SK-N-SH (cell line): ENCODE data around the gene CDK6. TPM values are rescaled to one million over a fixed set of nuclear protein-coding genes. Genes with fewer than 3 reads are reported as not detected.
A peak's percentile ranks its signal among the peaks of the same experiment; 100 is the strongest.

Source experiments
- CTCF ChIA-PET: fragments of 300-600, 350-600 bp; formaldehyde crosslinking; extraction: SDS; loops from one replicate; lab custom pipeline; 2021; lab: Yijun Ruan, JAX
- POLR2A ChIA-PET: fragments of 350-600 bp; sonication (Branson Sonifier 250); formaldehyde crosslinking; extraction: SDS; loops from one replicate; lab custom pipeline; 2020; ENCODE audit warnings: antibody characterized with exemption, inconsistent platforms; lab: Yijun Ruan, JAX
- DNase-seq: peaks from one replicate; pipeline ENCODE4 v3.0.0; 2012
- H2AFZ ChIP-seq: fragments of 200-600 bp; sonication (generic); 2 replicates; pipeline ENCODE4 v1.8.1; 2016; ENCODE audit warnings: antibody characterized with exemption, mild to moderate bottlenecking, low read depth
- H3F3A ChIP-seq: fragments of 200-600 bp; sonication (generic); replicated peaks from 2 replicates; pipeline ENCODE3; 2016; ENCODE audit warnings: antibody characterized with exemption, mild to moderate bottlenecking; ENCODE audit not compliant: insufficient read depth
- H3K27ac ChIP-seq, 2 experiments: fragments of 200-500 bp in 1 of 2; fragments of 200-600 bp in 1 of 2; sonication (Bioruptor generic) in 1 of 2; sonication (generic), shearing (Covaris generic) in 1 of 2; 2 replicates each; pipeline versions ENCODE4 v1.5.1 to v1.6.1; 2014 to 2016; ENCODE audit warnings: low read depth in 2 of 2, inconsistent platforms in 1 of 2, low read length in 1 of 2, mild to moderate bottlenecking in 1 of 2, mixed read lengths in 1 of 2
- H3K27me3 ChIP-seq: fragments of 200-600 bp; sonication (generic), shearing (Covaris generic); 2 replicates; pipeline ENCODE4 v1.6.1; 2016; ENCODE audit warnings: mixed run types; ENCODE audit not compliant: insufficient read depth
- H3K36me3 ChIP-seq, 2 experiments: fragments of 200-500 bp in 1 of 2; fragments of 200-600 bp in 1 of 2; sonication (Bioruptor generic) in 1 of 2; sonication (generic) in 1 of 2; replicated peaks in 1 of 2; 2 replicates each; pipeline versions ENCODE3 to v1.5.1; 2014 to 2016; ENCODE audit warnings: low read length in 1 of 2, mild to moderate bottlenecking in 1 of 2; ENCODE audit not compliant: insufficient read depth in 2 of 2, control insufficient read depth in 1 of 2
- H3K4me1 ChIP-seq, 2 experiments: fragments of 200-500 bp in 1 of 2; fragments of 200-600 bp in 1 of 2; sonication (Bioruptor generic) in 1 of 2; sonication (generic), shearing (Covaris generic) in 1 of 2; 2 replicates each; pipeline versions ENCODE4 v1.5.1 to v1.6.1; 2014 to 2016; ENCODE audit warnings: low read depth in 1 of 2, low read length in 1 of 2, mixed run types in 1 of 2; ENCODE audit not compliant: insufficient read depth in 2 of 2, control insufficient read depth in 1 of 2
- H3K4me2 ChIP-seq: fragments of 200-600 bp; sonication (generic), shearing (Covaris generic); 2 replicates; pipeline ENCODE4 v1.6.1; 2017; ENCODE audit warnings: mixed run types
- H3K4me3 ChIP-seq, 2 experiments: fragments of 200-500 bp in 1 of 2; fragments of 200-600 bp in 1 of 2; sonication (Bioruptor generic) in 1 of 2; sonication (generic), shearing (Covaris generic) in 1 of 2; 2 replicates each; pipeline versions ENCODE4 v1.5.1 to v1.8.1; 2014 to 2016; ENCODE audit warnings: low read depth in 2 of 2, inconsistent platforms in 1 of 2, low read length in 1 of 2, mild to moderate bottlenecking in 1 of 2, mixed read lengths in 1 of 2, moderate library complexity in 1 of 2
- H3K79me2 ChIP-seq: fragments of 200-600 bp; sonication (generic); 2 replicates; pipeline ENCODE4 v1.8.1; 2017; ENCODE audit warnings: mild to moderate bottlenecking; ENCODE audit not compliant: insufficient read depth
- H3K9ac ChIP-seq: fragments of 200-600 bp; sonication (generic); 2 replicates; pipeline ENCODE4 v1.6.1; 2017; ENCODE audit warnings: mixed run types
- H3K9me2 ChIP-seq: fragments of 200-600 bp; sonication (generic); 2 replicates; pipeline ENCODE4 v1.6.1; 2017; ENCODE audit warnings: mixed run types
- H3K9me3 ChIP-seq: fragments of 200-600 bp; sonication (generic); 2 replicates; pipeline ENCODE4 v1.6.1; 2017; ENCODE audit warnings: mixed run types, mild to moderate bottlenecking, moderate library complexity
- H4K20me1 ChIP-seq: fragments of 200-600 bp; sonication (generic); 2 replicates; pipeline ENCODE4 v1.6.1; 2017; ENCODE audit warnings: mild to moderate bottlenecking, mixed run types; ENCODE audit not compliant: insufficient read depth
- EP300 ChIP-seq, 2 experiments: IDR thresholded peaks; 2 replicates each; pipeline versions ENCODE4 v1.4.0 to v1.6.1; 2012; ENCODE audit warnings: borderline replicate concordance in 1 of 2, low read depth in 1 of 2, low read length in 1 of 2
- FOXM1 ChIP-seq: IDR thresholded peaks from 2 replicates; pipeline ENCODE4 v1.4.0; 2012; ENCODE audit warnings: low read depth, mild to moderate bottlenecking
- GABPA ChIP-seq: IDR thresholded peaks from 2 replicates; pipeline ENCODE4 v1.4.0; 2012; ENCODE audit warnings: low read depth, mild to moderate bottlenecking
- JUND ChIP-seq: IDR thresholded peaks from 2 replicates; pipeline ENCODE4 v1.4.0; 2012
- MEF2A ChIP-seq: IDR thresholded peaks from 2 replicates; pipeline ENCODE4 v1.4.0; 2012; ENCODE audit warnings: low read depth, borderline replicate concordance
- MXI1 ChIP-seq: IDR thresholded peaks from 2 replicates; pipeline ENCODE4 v1.6.1; 2012; ENCODE audit warnings: mild to moderate bottlenecking, low read depth, low read length, improper control_type of control experiment
- NFIC ChIP-seq: IDR thresholded peaks from 2 replicates; pipeline ENCODE4 v1.4.0; 2012; ENCODE audit warnings: borderline replicate concordance
- NRF1 ChIP-seq: IDR thresholded peaks from 2 replicates; pipeline ENCODE4 v1.6.1; 2012; ENCODE audit warnings: low read depth, mild to moderate bottlenecking, low read length
- POLR2AphosphoS5 ChIP-seq: IDR thresholded peaks from 2 replicates; pipeline ENCODE4 v1.6.1; 2012; ENCODE audit warnings: low read depth, low read length
- RAD21 ChIP-seq: IDR thresholded peaks from 2 replicates; pipeline ENCODE4 v1.6.1; 2012; ENCODE audit warnings: mild to moderate bottlenecking, low read length
- RCOR1 ChIP-seq: fragments of 150-350 bp; IDR thresholded peaks from 2 replicates; pipeline ENCODE4 v1.6.1; 2017; ENCODE audit warnings: antibody characterized with exemption, low read length
- SMC3 ChIP-seq: IDR thresholded peaks from 2 replicates; pipeline ENCODE4 v1.6.1; 2012; ENCODE audit warnings: low read depth, low read length, improper control_type of control experiment
- TEAD4 ChIP-seq: IDR thresholded peaks from 2 replicates; pipeline ENCODE4 v1.4.0; 2012; ENCODE audit warnings: mild to moderate bottlenecking, borderline replicate concordance; ENCODE audit not compliant: insufficient read depth
- YY1 ChIP-seq: IDR thresholded peaks from 2 replicates; pipeline ENCODE4 v1.4.0; 2012; ENCODE audit warnings: low read depth, mild to moderate bottlenecking
- WGBS: methylation state at CpG from one replicate; pipeline ENCODE4 v1.1.6; 2017; ENCODE audit warnings: low lambda C conversion rate; 5-methylcytosine and 5-hydroxymethylcytosine counted together
- polyA plus RNA-seq, 3 experiments: library from polyadenylated mRNA; depleted of rRNA; stranded (reverse); fragments of >200 nt; gene quantifications; 2 replicates each; pipeline ENCODE4 v1.2.3, GENCODE V29; 2012
- TF ChIP-seq, protein P1 (sequence below): IDR thresholded peaks from 2 replicates; pipeline ENCODE4 v1.4.0; 2012; ENCODE audit warnings: low read depth, borderline replicate concordance
- TF ChIP-seq, protein P2 (sequence below): IDR thresholded peaks from 2 replicates; pipeline ENCODE4 v1.6.1; 2012; ENCODE audit warnings: mild to moderate bottlenecking, low read depth, low read length, moderate library complexity
- TF ChIP-seq, protein P3 (sequence below): fragments of 200-600 bp; sonication (generic); IDR thresholded peaks from 2 replicates; pipeline ENCODE4 v1.6.1; 2017; ENCODE audit warnings: antibody characterized with exemption, mild to moderate bottlenecking, moderate library complexity
- TF ChIP-seq, protein P4 (sequence below): IDR thresholded peaks from 2 replicates; pipeline ENCODE4 v1.4.0; 2012; ENCODE audit warnings: low read depth
- TF ChIP-seq, protein P5 (sequence below): IDR thresholded peaks from 2 replicates; pipeline ENCODE4; 2012
- TF ChIP-seq, protein P6 (sequence below): fragments of 150-350 bp; IDR thresholded peaks from 2 replicates; pipeline ENCODE4 v1.6.1; 2016; ENCODE audit warnings: mild to moderate bottlenecking, low read depth, low read length

The CDK6 gene
- polyA plus RNA-seq, 1 of the 3 experiments (the other 2 are of a cell fraction) = 30.3 TPM

DNA sequence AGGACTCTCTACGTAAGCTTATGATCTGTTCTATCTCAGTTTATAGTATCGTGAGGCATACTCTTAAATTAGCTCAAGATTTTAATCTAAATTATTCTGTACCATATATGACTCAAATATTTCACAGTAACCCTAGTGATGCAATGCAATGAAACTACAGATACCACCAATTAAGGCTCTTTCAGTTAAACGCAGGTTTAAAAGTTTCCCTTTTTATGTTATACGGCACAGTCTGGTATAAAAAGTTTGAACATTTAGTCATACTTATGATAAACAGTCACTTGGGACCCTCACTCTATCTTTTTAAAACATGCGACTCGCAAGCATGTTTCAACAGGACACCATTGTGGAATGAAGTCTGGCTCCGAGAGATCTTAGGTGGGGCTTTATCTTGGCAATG is 107.2 kb downstream of the CDK6 start:
- H3K79me2 ChIP-seq = peaks cover 100% of the 10 kb centered on the region
- H3K9me2 ChIP-seq = no peaks in the 10 kb centered on the region
- peaks cover 8 to 39% of the 10 kb centered on the region in 2 experiments for H3K4me1 ChIP-seq
- H3K27me3 ChIP-seq = no peaks in the 10 kb centered on the region
- peaks cover 53% of the 10 kb centered on the region for H3F3A ChIP-seq
- no peak overlapping the region for H3K4me2 ChIP-seq
- DNase-seq = no peak
- CTCF ChIA-PET = interaction anchor here (1.0 to 1.2 kb wide), 2 partner anchors 15 to 108 kb away, joined by 3 to 4 read pairs; no protein-coding TSS in a partner anchor
- POLR2A ChIA-PET = no interaction called here
- H3K9me3 ChIP-seq = no peaks in the 10 kb centered on the region
- H3K27ac ChIP-seq = peak overlapping the region in 1 of 2 experiments; percentile 84; a peak in 3 of 4 replicates
- no peak overlapping the region for H2AFZ ChIP-seq
- TF ChIP-seq RAD21 (no peak), MXI1 (no peak), NFIC (no peak), JUND (no peak), SMC3 (no peak), YY1 (no peak), TEAD4 (no peak), GABPA (no peak)
- TF ChIP-seq, protein P1, sequence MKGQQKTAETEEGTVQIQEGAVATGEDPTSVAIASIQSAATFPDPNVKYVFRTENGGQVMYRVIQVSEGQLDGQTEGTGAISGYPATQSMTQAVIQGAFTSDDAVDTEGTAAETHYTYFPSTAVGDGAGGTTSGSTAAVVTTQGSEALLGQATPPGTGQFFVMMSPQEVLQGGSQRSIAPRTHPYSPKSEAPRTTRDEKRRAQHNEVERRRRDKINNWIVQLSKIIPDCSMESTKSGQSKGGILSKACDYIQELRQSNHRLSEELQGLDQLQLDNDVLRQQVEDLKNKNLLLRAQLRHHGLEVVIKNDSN = no peak
- TF ChIP-seq, protein P2, sequence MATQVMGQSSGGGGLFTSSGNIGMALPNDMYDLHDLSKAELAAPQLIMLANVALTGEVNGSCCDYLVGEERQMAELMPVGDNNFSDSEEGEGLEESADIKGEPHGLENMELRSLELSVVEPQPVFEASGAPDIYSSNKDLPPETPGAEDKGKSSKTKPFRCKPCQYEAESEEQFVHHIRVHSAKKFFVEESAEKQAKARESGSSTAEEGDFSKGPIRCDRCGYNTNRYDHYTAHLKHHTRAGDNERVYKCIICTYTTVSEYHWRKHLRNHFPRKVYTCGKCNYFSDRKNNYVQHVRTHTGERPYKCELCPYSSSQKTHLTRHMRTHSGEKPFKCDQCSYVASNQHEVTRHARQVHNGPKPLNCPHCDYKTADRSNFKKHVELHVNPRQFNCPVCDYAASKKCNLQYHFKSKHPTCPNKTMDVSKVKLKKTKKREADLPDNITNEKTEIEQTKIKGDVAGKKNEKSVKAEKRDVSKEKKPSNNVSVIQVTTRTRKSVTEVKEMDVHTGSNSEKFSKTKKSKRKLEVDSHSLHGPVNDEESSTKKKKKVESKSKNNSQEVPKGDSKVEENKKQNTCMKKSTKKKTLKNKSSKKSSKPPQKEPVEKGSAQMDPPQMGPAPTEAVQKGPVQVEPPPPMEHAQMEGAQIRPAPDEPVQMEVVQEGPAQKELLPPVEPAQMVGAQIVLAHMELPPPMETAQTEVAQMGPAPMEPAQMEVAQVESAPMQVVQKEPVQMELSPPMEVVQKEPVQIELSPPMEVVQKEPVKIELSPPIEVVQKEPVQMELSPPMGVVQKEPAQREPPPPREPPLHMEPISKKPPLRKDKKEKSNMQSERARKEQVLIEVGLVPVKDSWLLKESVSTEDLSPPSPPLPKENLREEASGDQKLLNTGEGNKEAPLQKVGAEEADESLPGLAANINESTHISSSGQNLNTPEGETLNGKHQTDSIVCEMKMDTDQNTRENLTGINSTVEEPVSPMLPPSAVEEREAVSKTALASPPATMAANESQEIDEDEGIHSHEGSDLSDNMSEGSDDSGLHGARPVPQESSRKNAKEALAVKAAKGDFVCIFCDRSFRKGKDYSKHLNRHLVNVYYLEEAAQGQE = no peak
- TF ChIP-seq, protein P3, sequence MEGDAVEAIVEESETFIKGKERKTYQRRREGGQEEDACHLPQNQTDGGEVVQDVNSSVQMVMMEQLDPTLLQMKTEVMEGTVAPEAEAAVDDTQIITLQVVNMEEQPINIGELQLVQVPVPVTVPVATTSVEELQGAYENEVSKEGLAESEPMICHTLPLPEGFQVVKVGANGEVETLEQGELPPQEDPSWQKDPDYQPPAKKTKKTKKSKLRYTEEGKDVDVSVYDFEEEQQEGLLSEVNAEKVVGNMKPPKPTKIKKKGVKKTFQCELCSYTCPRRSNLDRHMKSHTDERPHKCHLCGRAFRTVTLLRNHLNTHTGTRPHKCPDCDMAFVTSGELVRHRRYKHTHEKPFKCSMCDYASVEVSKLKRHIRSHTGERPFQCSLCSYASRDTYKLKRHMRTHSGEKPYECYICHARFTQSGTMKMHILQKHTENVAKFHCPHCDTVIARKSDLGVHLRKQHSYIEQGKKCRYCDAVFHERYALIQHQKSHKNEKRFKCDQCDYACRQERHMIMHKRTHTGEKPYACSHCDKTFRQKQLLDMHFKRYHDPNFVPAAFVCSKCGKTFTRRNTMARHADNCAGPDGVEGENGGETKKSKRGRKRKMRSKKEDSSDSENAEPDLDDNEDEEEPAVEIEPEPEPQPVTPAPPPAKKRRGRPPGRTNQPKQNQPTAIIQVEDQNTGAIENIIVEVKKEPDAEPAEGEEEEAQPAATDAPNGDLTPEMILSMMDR = no peak
- TF ChIP-seq, all 33 proteins: peak for 0
- Histone ChIP-seq H3K4me3 (no peak overlapping the region), H3K9ac (no peak overlapping the region), H3K36me3 (peaks cover 21 to 25% of the 10 kb centered on the region in 2 experiments), H4K20me1 (no peaks in the 10 kb centered on the region)
- 87% methylated on average over 7 of the region's 7 CpGs for WGBS

DNA sequence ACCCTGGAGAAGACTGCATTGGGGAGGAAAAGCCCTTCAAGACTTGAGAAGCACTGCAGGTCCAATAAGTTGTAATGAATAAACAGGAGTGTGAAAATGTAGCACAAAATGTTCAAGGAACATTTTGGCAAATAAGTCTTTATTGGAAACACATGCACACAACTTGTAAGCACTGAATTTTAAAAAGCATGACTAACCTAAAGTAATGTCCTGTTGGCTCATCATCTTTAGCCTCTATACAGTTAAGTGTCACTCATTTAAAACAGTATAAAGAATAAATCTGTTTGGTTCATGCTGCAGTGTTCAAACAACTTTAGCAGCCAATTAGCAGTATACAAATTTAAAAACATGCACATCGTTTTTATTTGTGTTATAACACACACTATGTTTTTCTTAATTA is 108.6 kb downstream of the CDK6 start:
- H3K27ac ChIP-seq = peak overlapping the region; percentile 18 to 84; a peak in 3 of 4 replicates
- POLR2A ChIA-PET = no interaction called here
- peaks cover 99% of the 10 kb centered on the region for H3K79me2 ChIP-seq
- H3K4me3 ChIP-seq = no peak overlapping the region
- no peak overlapping the region for H2AFZ ChIP-seq
- no peak for DNase-seq
- no peaks in the 10 kb centered on the region for H3K9me2 ChIP-seq
- peaks cover 16 to 50% of the 10 kb centered on the region in 2 experiments for H3K4me1 ChIP-seq
- 20% methylated on average over 1 of the region's 1 CpG for WGBS
- H3F3A ChIP-seq = peaks cover 60% of the 10 kb centered on the region
- no peaks in the 10 kb centered on the region for H3K27me3 ChIP-seq
- peaks cover 27 to 32% of the 10 kb centered on the region in 2 experiments for H3K36me3 ChIP-seq
- no peaks in the 10 kb centered on the region for H3K9me3 ChIP-seq
- peak overlapping the region; percentile 5 for H3K9ac ChIP-seq
- H4K20me1 ChIP-seq = no peaks in the 10 kb centered on the region
- H3K4me2 ChIP-seq = peak overlapping the region; percentile 3; the same call in 1 of the 2 replicates
- CTCF ChIA-PET = no interaction called here
- TF ChIP-seq MEF2A (0 out of 2 replicates have a peak, but pooled peaks have one; percentile 18), FOXM1 (peak; percentile 93), NFIC (peak; percentile 43), POLR2AphosphoS5 (0 out of 2 replicates have a peak, but pooled peaks have one; percentile 21), NRF1 (no peak), TEAD4 (no peak), RCOR1 (no peak), EP300 (IDR thresholded peaks at IDR 0.05; ENCODE audit: borderline replicate concordance in 1 of 2, low read depth in 1 of 2, low read length in 1 of 2) (peak in 1 of 2 experiments; percentile 81; a peak in 2 of 4 replicates), MXI1 (no peak)
- TF ChIP-seq, protein P4, sequence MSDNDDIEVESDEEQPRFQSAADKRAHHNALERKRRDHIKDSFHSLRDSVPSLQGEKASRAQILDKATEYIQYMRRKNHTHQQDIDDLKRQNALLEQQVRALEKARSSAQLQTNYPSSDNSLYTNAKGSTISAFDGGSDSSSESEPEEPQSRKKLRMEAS = peak; percentile 38; the same call in 1 of the 2 replicates
- TF ChIP-seq, protein P5, sequence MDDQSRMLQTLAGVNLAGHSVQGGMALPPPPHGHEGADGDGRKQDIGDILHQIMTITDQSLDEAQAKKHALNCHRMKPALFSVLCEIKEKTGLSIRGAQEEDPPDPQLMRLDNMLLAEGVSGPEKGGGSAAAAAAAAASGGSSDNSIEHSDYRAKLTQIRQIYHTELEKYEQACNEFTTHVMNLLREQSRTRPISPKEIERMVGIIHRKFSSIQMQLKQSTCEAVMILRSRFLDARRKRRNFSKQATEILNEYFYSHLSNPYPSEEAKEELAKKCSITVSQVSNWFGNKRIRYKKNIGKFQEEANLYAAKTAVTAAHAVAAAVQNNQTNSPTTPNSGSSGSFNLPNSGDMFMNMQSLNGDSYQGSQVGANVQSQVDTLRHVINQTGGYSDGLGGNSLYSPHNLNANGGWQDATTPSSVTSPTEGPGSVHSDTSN = peak; percentile 91
- TF ChIP-seq, protein P6, sequence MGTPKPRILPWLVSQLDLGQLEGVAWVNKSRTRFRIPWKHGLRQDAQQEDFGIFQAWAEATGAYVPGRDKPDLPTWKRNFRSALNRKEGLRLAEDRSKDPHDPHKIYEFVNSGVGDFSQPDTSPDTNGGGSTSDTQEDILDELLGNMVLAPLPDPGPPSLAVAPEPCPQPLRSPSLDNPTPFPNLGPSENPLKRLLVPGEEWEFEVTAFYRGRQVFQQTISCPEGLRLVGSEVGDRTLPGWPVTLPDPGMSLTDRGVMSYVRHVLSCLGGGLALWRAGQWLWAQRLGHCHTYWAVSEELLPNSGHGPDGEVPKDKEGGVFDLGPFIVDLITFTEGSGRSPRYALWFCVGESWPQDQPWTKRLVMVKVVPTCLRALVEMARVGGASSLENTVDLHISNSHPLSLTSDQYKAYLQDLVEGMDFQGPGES = no peak
